ENCODE data around the gene PRUNE2.

DNA sequence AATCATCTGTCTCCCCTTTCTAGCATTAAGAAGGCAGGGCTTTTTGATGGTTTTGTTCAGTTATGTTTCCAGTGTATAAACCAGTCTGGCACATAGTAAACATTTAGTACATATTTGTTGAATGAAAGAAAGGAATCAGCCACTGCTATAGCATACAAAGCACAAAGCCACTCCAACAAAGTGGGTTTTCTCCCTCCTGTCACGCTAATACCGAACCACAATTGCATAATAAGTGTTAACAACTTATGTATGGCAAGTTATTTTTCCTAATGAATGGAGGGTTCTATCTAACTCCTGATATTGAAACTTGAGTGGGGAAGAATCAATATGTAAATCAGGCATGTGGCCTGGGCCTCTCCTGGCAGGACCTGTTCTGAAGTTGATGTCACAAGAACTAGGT, 53.9 kb downstream of the PRUNE2 start:
- TF ChIP-seq NFIC (IDR thresholded peaks at IDR 0.05): no peak
- TF ChIP-seq, protein P1, sequence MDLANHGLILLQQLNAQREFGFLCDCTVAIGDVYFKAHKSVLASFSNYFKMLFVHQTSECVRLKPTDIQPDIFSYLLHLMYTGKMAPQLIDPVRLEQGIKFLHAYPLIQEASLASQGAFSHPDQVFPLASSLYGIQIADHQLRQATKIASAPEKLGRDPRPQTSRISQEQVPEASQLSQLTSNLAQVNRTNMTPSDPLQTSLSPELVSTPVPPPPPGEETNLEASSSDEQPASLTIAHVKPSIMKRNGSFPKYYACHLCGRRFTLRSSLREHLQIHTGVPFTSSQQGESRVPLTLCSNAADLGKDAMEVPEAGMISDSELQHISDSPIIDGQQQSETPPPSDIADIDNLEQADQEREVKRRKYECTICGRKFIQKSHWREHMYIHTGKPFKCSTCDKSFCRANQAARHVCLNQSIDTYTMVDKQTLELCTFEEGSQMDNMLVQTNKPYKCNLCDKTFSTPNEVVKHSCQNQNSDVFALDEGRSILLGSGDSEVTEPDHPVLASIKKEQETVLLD (IDR thresholded peaks at IDR 0.05): no peak
- TF ChIP-seq, protein P2, sequence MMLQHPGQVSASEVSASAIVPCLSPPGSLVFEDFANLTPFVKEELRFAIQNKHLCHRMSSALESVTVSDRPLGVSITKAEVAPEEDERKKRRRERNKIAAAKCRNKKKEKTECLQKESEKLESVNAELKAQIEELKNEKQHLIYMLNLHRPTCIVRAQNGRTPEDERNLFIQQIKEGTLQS (IDR thresholded peaks at IDR 0.05): no peak
- TF ChIP-seq, protein P2 (CRISPR knock-in tag; conservative IDR thresholded peaks at IDR 0.05): no peak
- no peak for TF ChIP-seq TAF15 (IDR thresholded peaks at IDR 0.05; ENCODE audit: low read depth, low read length)
- TF ChIP-seq CBX2 (IDR thresholded peaks at IDR 0.05; ENCODE audit: insufficient read depth, low read length, poor library complexity, severe bottlenecking): no peak
- TF ChIP-seq MTA3 (IDR thresholded peaks at IDR 0.05; ENCODE audit: borderline replicate concordance): no peak
- TF ChIP-seq HDAC2 (IDR thresholded peaks at IDR 0.05): no peak
- TF ChIP-seq NFYB (IDR thresholded peaks at IDR 0.05; ENCODE audit: extremely low read depth, insufficient read length): no peak
- TF ChIP-seq, protein P3, sequence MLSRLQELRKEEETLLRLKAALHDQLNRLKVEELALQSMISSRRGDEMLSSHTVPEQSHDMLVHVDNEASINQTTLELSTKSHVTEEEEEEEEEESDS (CRISPR knock-in tag; IDR thresholded peaks at IDR 0.05): no peak
- TF ChIP-seq ZNF583 (CRISPR knock-in tag; IDR thresholded peaks at IDR 0.05): no peak
- no peak for TF ChIP-seq TFAM (CRISPR knock-in tag; conservative IDR thresholded peaks at IDR 0.05)
- TF ChIP-seq, protein P4, sequence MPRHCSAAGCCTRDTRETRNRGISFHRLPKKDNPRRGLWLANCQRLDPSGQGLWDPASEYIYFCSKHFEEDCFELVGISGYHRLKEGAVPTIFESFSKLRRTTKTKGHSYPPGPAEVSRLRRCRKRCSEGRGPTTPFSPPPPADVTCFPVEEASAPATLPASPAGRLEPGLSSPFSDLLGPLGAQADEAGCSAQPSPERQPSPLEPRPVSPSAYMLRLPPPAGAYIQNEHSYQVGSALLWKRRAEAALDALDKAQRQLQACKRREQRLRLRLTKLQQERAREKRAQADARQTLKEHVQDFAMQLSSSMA (CRISPR knock-in tag; IDR thresholded peaks at IDR 0.05): no peak
- TF ChIP-seq, protein P5, sequence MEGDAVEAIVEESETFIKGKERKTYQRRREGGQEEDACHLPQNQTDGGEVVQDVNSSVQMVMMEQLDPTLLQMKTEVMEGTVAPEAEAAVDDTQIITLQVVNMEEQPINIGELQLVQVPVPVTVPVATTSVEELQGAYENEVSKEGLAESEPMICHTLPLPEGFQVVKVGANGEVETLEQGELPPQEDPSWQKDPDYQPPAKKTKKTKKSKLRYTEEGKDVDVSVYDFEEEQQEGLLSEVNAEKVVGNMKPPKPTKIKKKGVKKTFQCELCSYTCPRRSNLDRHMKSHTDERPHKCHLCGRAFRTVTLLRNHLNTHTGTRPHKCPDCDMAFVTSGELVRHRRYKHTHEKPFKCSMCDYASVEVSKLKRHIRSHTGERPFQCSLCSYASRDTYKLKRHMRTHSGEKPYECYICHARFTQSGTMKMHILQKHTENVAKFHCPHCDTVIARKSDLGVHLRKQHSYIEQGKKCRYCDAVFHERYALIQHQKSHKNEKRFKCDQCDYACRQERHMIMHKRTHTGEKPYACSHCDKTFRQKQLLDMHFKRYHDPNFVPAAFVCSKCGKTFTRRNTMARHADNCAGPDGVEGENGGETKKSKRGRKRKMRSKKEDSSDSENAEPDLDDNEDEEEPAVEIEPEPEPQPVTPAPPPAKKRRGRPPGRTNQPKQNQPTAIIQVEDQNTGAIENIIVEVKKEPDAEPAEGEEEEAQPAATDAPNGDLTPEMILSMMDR (IDR thresholded peaks at IDR 0.05 in 2 of 3, conservative IDR thresholded peaks at IDR 0.05 in 1 of 3; ENCODE audit: insufficient read depth in 2 of 3, low read depth in 1 of 3, low read length in 3 of 3): no peak

Measured in K562 (cell line).